H9 (cell line): ENCODE measurements around the gene TRMT1. TPM values are rescaled to one million over a fixed set of nuclear protein-coding genes. Genes with fewer than 3 reads are reported as not detected.

ENCODE experiments used
- DNase-seq: peaks from one replicate; pipeline ENCODE4 v3.0.0-alpha.2; 2017
- H2AFZ ChIP-seq: one replicate; pipeline ENCODE4 v1.6.1; 2013; ENCODE audit warnings: mild to moderate bottlenecking, low read length, control low read depth, moderate library complexity
- H2AK5ac ChIP-seq: 2 replicates; pipeline ENCODE4 v1.6.1; 2013; ENCODE audit warnings: low read length, control low read depth, mixed read lengths; ENCODE audit not compliant: insufficient read length
- H2BK120ac ChIP-seq: one replicate; pipeline ENCODE4 v1.6.1; 2013; ENCODE audit warnings: low read depth, mild to moderate bottlenecking, low read length, control low read depth, inconsistent platforms; ENCODE audit not compliant: poor library complexity, severe bottlenecking
- H2BK12ac ChIP-seq: 2 replicates; pipeline ENCODE4 v1.6.1; 2013; ENCODE audit warnings: low read length, control low read depth, mixed read lengths, low read depth; ENCODE audit not compliant: insufficient read length
- H2BK15ac ChIP-seq: 2 replicates; pipeline ENCODE4 v1.6.1; 2013; ENCODE audit warnings: low read depth, low read length, control low read depth
- H2BK20ac ChIP-seq: one replicate; pipeline ENCODE4 v1.6.1; 2013; ENCODE audit warnings: low read depth, mild to moderate bottlenecking, low read length, control low read depth, inconsistent platforms; ENCODE audit not compliant: poor library complexity, severe bottlenecking
- H2BK5ac ChIP-seq: 2 replicates; pipeline ENCODE4 v1.6.1; 2013; ENCODE audit warnings: low read length, control low read depth, mixed read lengths; ENCODE audit not compliant: insufficient read length
- H3K14ac ChIP-seq: 2 replicates; pipeline ENCODE4 v1.6.1; 2013; ENCODE audit warnings: low read length, control low read depth; ENCODE audit not compliant: insufficient read depth
- H3K18ac ChIP-seq: 2 replicates; pipeline ENCODE4 v1.6.1; 2013; ENCODE audit warnings: low read depth, mild to moderate bottlenecking, mixed read lengths, low read length, control low read depth; ENCODE audit not compliant: insufficient read length
- H3K23ac ChIP-seq: 2 replicates; pipeline ENCODE4 v1.6.1; 2013; ENCODE audit warnings: low read length, control low read depth, mixed read lengths, low read depth; ENCODE audit not compliant: insufficient read length
- H3K23me2 ChIP-seq: 2 replicates; pipeline ENCODE4 v1.6.1; 2013; ENCODE audit warnings: low read depth, mild to moderate bottlenecking, mixed read lengths, low read length, control low read depth; ENCODE audit not compliant: insufficient read length, poor library complexity, severe bottlenecking
- H3K27ac ChIP-seq: 2 replicates; pipeline ENCODE4 v1.5.1; 2013; ENCODE audit warnings: low read length, control low read depth, mixed read lengths, low read depth; ENCODE audit not compliant: insufficient read length
- H3K27me3 ChIP-seq: 2 replicates; pipeline ENCODE4 v1.6.1; 2013; ENCODE audit warnings: low read length, control low read depth, inconsistent platforms; ENCODE audit not compliant: insufficient read depth
- H3K4ac ChIP-seq: 2 replicates; pipeline ENCODE4 v1.6.1; 2013; ENCODE audit warnings: low read depth, mild to moderate bottlenecking, control low read depth, inconsistent platforms, low read length, moderate library complexity
- H3K4me1 ChIP-seq: 2 replicates; pipeline ENCODE4 v1.6.1; 2013; ENCODE audit warnings: low read length, control low read depth, inconsistent platforms; ENCODE audit not compliant: insufficient read depth
- H3K4me2 ChIP-seq: 2 replicates; pipeline ENCODE4 v1.6.1; 2013; ENCODE audit warnings: low read length, control low read depth, mixed read lengths; ENCODE audit not compliant: insufficient read length, insufficient read depth
- H3K56ac ChIP-seq: 2 replicates; pipeline ENCODE4 v1.6.1; 2013; ENCODE audit warnings: low read depth, mild to moderate bottlenecking, mixed read lengths, low read length, control low read depth; ENCODE audit not compliant: insufficient read length
- H3K79me1 ChIP-seq: 2 replicates; pipeline ENCODE4 v1.6.1; 2013; ENCODE audit warnings: low read depth, mild to moderate bottlenecking, moderate library complexity, low read length, control low read depth, inconsistent platforms; ENCODE audit not compliant: insufficient read depth, poor library complexity, severe bottlenecking
- H3K79me2 ChIP-seq: 2 replicates; pipeline ENCODE4 v1.6.1; 2013; ENCODE audit warnings: low read length, control low read depth, inconsistent platforms; ENCODE audit not compliant: insufficient read depth
- H3K9ac ChIP-seq: 2 replicates; pipeline ENCODE4 v1.6.1; 2013; ENCODE audit warnings: low read length, control low read depth, mixed read lengths; ENCODE audit not compliant: insufficient read length; ENCODE audit errors: extremely low read depth
- H3K9me3 ChIP-seq: one replicate; pipeline ENCODE4 v1.6.1; 2013; ENCODE audit warnings: low read depth, low read length, inconsistent platforms; ENCODE audit not compliant: control insufficient read depth
- H3T11ph ChIP-seq: one replicate; pipeline ENCODE4 v1.6.1; 2013; ENCODE audit warnings: mild to moderate bottlenecking, low read length, control low read depth, inconsistent platforms
- H4K20me1 ChIP-seq: one replicate; pipeline ENCODE4 v1.6.1; 2013; ENCODE audit not compliant: control insufficient read depth, insufficient read length, insufficient read depth
- H4K5ac ChIP-seq: 2 replicates; pipeline ENCODE4 v1.6.1; 2013; ENCODE audit warnings: low read depth, mild to moderate bottlenecking, mixed read lengths, low read length, control low read depth; ENCODE audit not compliant: insufficient read length
- H4K8ac ChIP-seq: replicated peaks from 2 replicates; pipeline ENCODE4 v1.6.1; 2013; ENCODE audit warnings: low read length, control low read depth, mixed read lengths, low read depth; ENCODE audit not compliant: insufficient read length
- H4K91ac ChIP-seq: 2 replicates; pipeline ENCODE4 v1.6.1; 2013; ENCODE audit warnings: low read depth, mild to moderate bottlenecking, moderate library complexity, mixed read lengths, low read length, control low read depth; ENCODE audit not compliant: insufficient read length
- H3K27ac Mint-ChIP-seq, 3 experiments: 2 replicates in 2 of 3; 3 replicates in 1 of 3; pipeline ENCODE4 v1.8.0; 2020 to 2021; ENCODE audit warnings: mixed read lengths in 3 of 3, mild to moderate bottlenecking in 1 of 3, moderate library complexity in 1 of 3
- H3K27me3 Mint-ChIP-seq: 2 replicates; pipeline ENCODE4 v1.8.0; 2021; ENCODE audit warnings: low read depth, mild to moderate bottlenecking, moderate library complexity, mixed read lengths
- H3K36me3 Mint-ChIP-seq, 3 experiments: 2 replicates in 2 of 3; 3 replicates in 1 of 3; pipeline ENCODE4 v1.8.0; 2020 to 2021; ENCODE audit warnings: low read depth in 3 of 3, mixed read lengths in 3 of 3; ENCODE audit not compliant: insufficient read depth in 1 of 3
- H3K4me1 Mint-ChIP-seq, 2 experiments: 2 replicates each; pipeline ENCODE4 v1.8.0; 2020; ENCODE audit warnings: mixed read lengths in 2 of 2
- H3K4me3 Mint-ChIP-seq, 2 experiments: 2 replicates in 1 of 2; 3 replicates in 1 of 2; pipeline ENCODE4 v1.8.0; 2020 to 2021; ENCODE audit warnings: mild to moderate bottlenecking in 2 of 2, mixed read lengths in 2 of 2, moderate library complexity in 1 of 2
- H3K9me3 Mint-ChIP-seq, 2 experiments: 2 replicates in 1 of 2; 3 replicates in 1 of 2; pipeline ENCODE4 v1.8.0; 2020; ENCODE audit warnings: mild to moderate bottlenecking in 2 of 2, mixed read lengths in 2 of 2, moderate library complexity in 1 of 2
- CTCF ChIP-seq: fragments of 200-600 bp; sonication (generic); conservative IDR thresholded peaks from 3 replicates; pipeline ENCODE4 v1.8.0; 2021; ENCODE audit warnings: antibody characterized with exemption, mild to moderate bottlenecking
- WGBS: extraction: QIAGEN DNeasy Blood & Tissue Kit; methylation state at CpG from one replicate; pipeline ENCODE4 v1.1.7; 2013; ENCODE audit warnings: missing lambda C conversion rate, low lambda C conversion rate, mixed read lengths; ENCODE audit not compliant: insufficient read length; ENCODE audit errors: extremely low coverage; 5-methylcytosine and 5-hydroxymethylcytosine counted together
- total RNA-seq: library from RNA; stranded (reverse); gene quantifications from 2 replicates; pipeline ENCODE4 v1.2.1, GENCODE V29; 2021

TRMT1 gene
- total RNA-seq, 1 experiment from 2014 or later, result 95.7 TPM

GRCh38 chr19:13104848-13105711, 11.5 kb downstream of the TRMT1 start:
- Mint-ChIP-seq H3K9me3 (peaks cover 0 to 5% of the 10 kb centered on the region in 2 experiments; a peak in 3 of 5 replicates), H3K27me3 (peaks cover 26% of the 10 kb centered on the region), H3K27ac (peak overlapping the region in 1 of 3 experiments; percentile 92; a peak in 1 of 7 replicates), H3K36me3 (peaks cover 9 to 17% (median 16%) of the 10 kb centered on the region in 3 experiments), H3K4me1 (peaks cover 7% of the 10 kb centered on the region in 2 experiments), H3K4me3 (no peak overlapping the region)
- Histone ChIP-seq H2BK5ac (no peak overlapping the region), H3K23ac (no peak overlapping the region), H4K8ac (no peak overlapping the region), H2AFZ (no peak overlapping the region), H3K9ac (no peak overlapping the region), H2BK12ac (no peak overlapping the region), H2BK20ac (no peak overlapping the region), H3K9me3 (no peaks in the 10 kb centered on the region), H4K20me1 (peaks cover 3% of the 10 kb centered on the region), H3K23me2 (no peaks in the 10 kb centered on the region), H3K4me1 (no peaks in the 10 kb centered on the region), H3K4me2 (no peak overlapping the region), H3K14ac (no peak overlapping the region), H2BK120ac (no peak overlapping the region), H3K27ac (no peak overlapping the region), H3K79me2 (no peaks in the 10 kb centered on the region), H3K79me1 (no peaks in the 10 kb centered on the region), H2BK15ac (no peak overlapping the region), H3T11ph (no peak overlapping the region), H2AK5ac (no peak overlapping the region), H3K56ac (no peak overlapping the region), H3K4ac (no peak overlapping the region), H3K18ac (no peak overlapping the region), H3K27me3 (peaks cover 5% of the 10 kb centered on the region; the same call in 1 of the 2 replicates), H4K5ac (no peak overlapping the region), H4K91ac (no peak overlapping the region)
- DNase-seq, result no peak
- no CpG with 5 or more reads among the region's 29 CpGs for WGBS
- peak; percentile 9; the same call in 1 of the 3 replicates for TF ChIP-seq CTCF
